ENCODE results near the gene PLEKHA7. TPM values are rescaled to one million over a fixed set of nuclear protein-coding genes. Genes with fewer than 3 reads are reported as not detected.

PLEKHA7 gene
- total RNA-seq, 2 experiments from 2014 or later = 0.13 TPM; not detected in 1

DNA sequence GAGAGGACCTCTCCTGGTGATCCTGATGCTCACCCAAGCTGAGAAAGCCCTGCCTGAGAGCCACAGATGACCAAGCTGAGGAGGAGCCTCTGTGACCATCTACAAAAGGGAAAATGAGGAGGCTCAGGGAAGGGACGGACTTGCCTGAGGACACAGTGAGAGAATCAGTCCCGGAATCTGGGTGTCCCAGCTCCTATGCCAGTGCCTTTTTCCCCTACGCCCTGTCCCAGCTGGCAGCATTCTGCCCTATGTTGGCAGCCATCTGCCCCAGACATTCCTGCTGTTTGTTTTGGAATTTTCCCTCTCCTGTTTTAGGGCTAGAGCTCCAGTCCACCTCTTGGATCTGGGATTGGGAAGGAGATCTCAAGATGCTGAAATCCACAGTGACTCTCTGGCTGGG lies 221.2 kb downstream of the PLEKHA7 start:
- no peak for DNase-seq (ENCODE audit: low spot score)

GRCh38 chr11:16792426-16792825 lies 221.8 kb downstream of the PLEKHA7 start:
- Histone ChIP-seq H3K27ac (ENCODE audit: low read depth, low read length, poor library complexity, severe bottlenecking) (no peak overlapping the region), H3K9me3 (ENCODE audit: low read length) (no peaks in the 10 kb centered on the region), H4K20me1 (ENCODE audit: insufficient read depth, low read length) (no peaks in the 10 kb centered on the region), H3K4me1 (ENCODE audit: insufficient read depth, low read length, poor library complexity, severe bottlenecking) (no peaks in the 10 kb centered on the region), H3K79me2 (ENCODE audit: insufficient read depth, low read depth, low read length) (no peaks in the 10 kb centered on the region), H3K4me3 (ENCODE audit: low read depth, low read length, poor library complexity, severe bottlenecking) (no peak overlapping the region), H3K4me2 (ENCODE audit: low read length) (no peak overlapping the region), H2AFZ (ENCODE audit: low read length) (no peak overlapping the region), H3K36me3 (ENCODE audit: insufficient read depth, low read length) (no peaks in the 10 kb centered on the region), H3K9me2 (ENCODE audit: insufficient read depth, low read length) (no peaks in the 10 kb centered on the region)
- intact Hi-C loops (cut with micrococcal nuclease; ENCODE audit: unreplicated experiment) = no loop called here
- TF ChIP-seq EZH2phosphoT487 (IDR thresholded peaks at IDR 0.05; ENCODE audit: borderline replicate concordance, low read depth, low read length) (no peak), CTCF (conservative IDR thresholded peaks at IDR 0.05; ENCODE audit: low read length) (no peak)
- CTCF ChIA-PET (ENCODE audit: unreplicated experiment) = no interaction called here
- POLR2A ChIA-PET = no interaction called here
- no peak for DNase-seq (ENCODE audit: low spot score)
- no TSS peak for BruUV-seq (replicated peaks)

More for the DNA sequence above, 221.2 kb downstream of the PLEKHA7 start:
- no peaks in the 10 kb centered on the region for H3K4me1 ChIP-seq (ENCODE audit: insufficient read depth, low read length, poor library complexity, severe bottlenecking)
- no peaks in the 10 kb centered on the region for H3K79me2 ChIP-seq (ENCODE audit: insufficient read depth, low read depth, low read length)
- CTCF ChIA-PET (ENCODE audit: unreplicated experiment) = no interaction called here
- H3K4me2 ChIP-seq (ENCODE audit: low read length) = no peak overlapping the region
- no peaks in the 10 kb centered on the region for H3K9me2 ChIP-seq (ENCODE audit: insufficient read depth, low read length)
- no peak overlapping the region for H3K27ac ChIP-seq (ENCODE audit: low read depth, low read length, poor library complexity, severe bottlenecking)
- no peak overlapping the region for H2AFZ ChIP-seq (ENCODE audit: low read length)
- POLR2A ChIA-PET = interaction anchor here (0.5 kb wide), 1 partner anchor 214 kb away, joined by 4 read pairs; no protein-coding TSS in a partner anchor
- BruUV-seq (replicated peaks) = no TSS peak
- intact Hi-C loops (cut with micrococcal nuclease; ENCODE audit: unreplicated experiment) = no loop called here
- no peak overlapping the region for H3K4me3 ChIP-seq (ENCODE audit: low read depth, low read length, poor library complexity, severe bottlenecking)
- no peaks in the 10 kb centered on the region for H3K36me3 ChIP-seq (ENCODE audit: insufficient read depth, low read length)
- TF ChIP-seq CTCF (conservative IDR thresholded peaks at IDR 0.05; ENCODE audit: low read length) (no peak), EZH2phosphoT487 (IDR thresholded peaks at IDR 0.05; ENCODE audit: borderline replicate concordance, low read depth, low read length) (no peak)
- no peaks in the 10 kb centered on the region for H4K20me1 ChIP-seq (ENCODE audit: insufficient read depth, low read length)
- H3K9me3 ChIP-seq (ENCODE audit: low read length) = no peaks in the 10 kb centered on the region

DNA sequence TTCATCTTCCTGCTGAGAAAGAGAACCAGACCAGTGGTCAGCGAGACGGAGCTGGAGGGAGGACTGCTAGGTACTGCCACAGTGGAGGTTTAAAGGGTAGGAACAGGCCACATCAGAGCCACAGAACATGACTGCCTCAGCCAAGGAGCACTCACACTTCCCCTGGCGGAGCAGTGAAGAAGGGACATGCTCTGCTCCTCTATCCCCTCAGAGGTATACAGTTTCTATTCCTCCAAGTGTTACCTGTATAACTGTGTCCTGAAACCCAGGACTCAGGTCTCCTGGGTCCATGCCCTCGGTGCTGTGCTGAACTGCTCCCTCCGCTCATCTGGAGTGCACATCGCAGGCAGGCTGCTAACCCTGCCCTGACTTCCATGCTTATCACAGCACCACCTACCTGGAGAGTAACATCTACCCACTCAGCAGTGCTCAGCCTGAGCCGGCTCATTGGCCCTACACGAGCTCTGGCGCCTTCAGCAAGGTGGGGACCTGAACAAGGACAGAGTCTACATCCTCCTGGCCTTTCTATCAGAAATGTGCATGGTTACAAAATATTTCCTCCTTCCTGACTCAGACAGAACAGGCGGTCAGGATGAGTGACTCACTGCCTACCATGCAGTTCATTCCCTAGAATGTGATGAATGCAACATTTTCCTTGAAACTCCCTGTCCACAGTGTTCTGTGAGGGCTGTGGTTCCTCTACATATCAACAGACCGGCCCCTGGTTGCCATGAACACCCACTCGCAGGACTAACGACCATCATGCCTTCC lies 222.8 kb downstream of the PLEKHA7 start:
- POLR2A ChIA-PET = no interaction called here
- no peak overlapping the region for H3K27ac ChIP-seq (ENCODE audit: low read depth, low read length, poor library complexity, severe bottlenecking)
- no TSS peak for BruUV-seq (replicated peaks)
- intact Hi-C loops (cut with micrococcal nuclease; ENCODE audit: unreplicated experiment) = no loop called here
- H3K4me3 ChIP-seq (ENCODE audit: low read depth, low read length, poor library complexity, severe bottlenecking) = no peak overlapping the region
- H2AFZ ChIP-seq (ENCODE audit: low read length) = no peak overlapping the region
- H4K20me1 ChIP-seq (ENCODE audit: insufficient read depth, low read length) = no peaks in the 10 kb centered on the region
- no peaks in the 10 kb centered on the region for H3K36me3 ChIP-seq (ENCODE audit: insufficient read depth, low read length)
- no peaks in the 10 kb centered on the region for H3K9me2 ChIP-seq (ENCODE audit: insufficient read depth, low read length)
- no peak for DNase-seq (ENCODE audit: low spot score)
- no peaks in the 10 kb centered on the region for H3K4me1 ChIP-seq (ENCODE audit: insufficient read depth, low read length, poor library complexity, severe bottlenecking)
- no peaks in the 10 kb centered on the region for H3K9me3 ChIP-seq (ENCODE audit: low read length)
- CTCF ChIA-PET (ENCODE audit: unreplicated experiment) = no interaction called here
- TF ChIP-seq CTCF (conservative IDR thresholded peaks at IDR 0.05; ENCODE audit: low read length) = no peak
- no peak for TF ChIP-seq EZH2phosphoT487 (IDR thresholded peaks at IDR 0.05; ENCODE audit: borderline replicate concordance, low read depth, low read length)
- H3K79me2 ChIP-seq (ENCODE audit: insufficient read depth, low read depth, low read length) = no peaks in the 10 kb centered on the region
- H3K4me2 ChIP-seq (ENCODE audit: low read length) = no peak overlapping the region
